HPDE6-E6E7 (cell line): ENCODE data around the gene BICDL2.
A peak's percentile ranks its signal among the peaks of the same experiment; 100 is the strongest.
"Not testable (repeated sequence)": the region's sequence is repeated elsewhere in the genome, so short reads cannot be mapped to it uniquely, and the experiment has no call there.

Source experiments
- DNase-seq: peaks from one replicate; pipeline ENCODE4 v3.0.0; 2011; ENCODE audit warnings: missing footprints; ENCODE audit errors: extremely low spot score

The BICDL2 gene

DNA sequence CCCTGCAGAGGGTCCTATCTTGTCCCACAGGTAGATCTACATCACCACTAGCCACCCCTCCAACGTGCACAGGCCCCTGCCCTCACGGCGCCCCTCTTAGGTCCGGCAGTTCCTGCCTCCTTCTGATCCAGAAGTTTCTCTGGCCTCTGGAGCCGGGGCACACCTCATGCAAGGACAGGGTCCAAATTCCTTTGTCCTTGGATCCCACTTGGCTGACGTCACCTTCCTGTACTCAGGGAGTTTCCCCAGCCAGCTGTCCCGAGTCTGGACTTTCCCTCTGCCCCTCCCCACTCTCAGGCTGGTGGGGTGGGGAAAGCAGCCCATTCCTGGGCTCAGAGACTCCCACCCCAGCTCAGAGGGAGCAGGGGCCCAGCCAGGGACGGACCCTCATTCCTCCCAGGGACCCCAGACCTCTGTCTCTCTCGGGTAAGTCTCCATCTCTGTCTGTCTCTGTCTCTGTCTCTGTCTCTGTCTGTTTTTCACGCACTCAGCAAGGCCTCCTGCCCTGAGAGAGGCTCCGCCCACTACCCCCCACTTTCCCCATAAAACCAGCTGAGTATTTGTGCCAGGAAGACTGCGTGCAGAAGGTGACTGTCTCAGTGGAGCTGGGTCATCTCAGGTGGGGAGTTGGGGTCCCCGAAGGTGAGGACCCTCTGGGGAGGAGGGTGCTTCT is 28.5 kb upstream of the BICDL2 start, which contains the start of gene IL32:
TSS of gene IL32 (plus strand) at position 572 of the 673 bp plus-strand sequence. CDS start 172 bp downstream, outside the sequence.
- peak; percentile 78 for DNase-seq

DNA sequence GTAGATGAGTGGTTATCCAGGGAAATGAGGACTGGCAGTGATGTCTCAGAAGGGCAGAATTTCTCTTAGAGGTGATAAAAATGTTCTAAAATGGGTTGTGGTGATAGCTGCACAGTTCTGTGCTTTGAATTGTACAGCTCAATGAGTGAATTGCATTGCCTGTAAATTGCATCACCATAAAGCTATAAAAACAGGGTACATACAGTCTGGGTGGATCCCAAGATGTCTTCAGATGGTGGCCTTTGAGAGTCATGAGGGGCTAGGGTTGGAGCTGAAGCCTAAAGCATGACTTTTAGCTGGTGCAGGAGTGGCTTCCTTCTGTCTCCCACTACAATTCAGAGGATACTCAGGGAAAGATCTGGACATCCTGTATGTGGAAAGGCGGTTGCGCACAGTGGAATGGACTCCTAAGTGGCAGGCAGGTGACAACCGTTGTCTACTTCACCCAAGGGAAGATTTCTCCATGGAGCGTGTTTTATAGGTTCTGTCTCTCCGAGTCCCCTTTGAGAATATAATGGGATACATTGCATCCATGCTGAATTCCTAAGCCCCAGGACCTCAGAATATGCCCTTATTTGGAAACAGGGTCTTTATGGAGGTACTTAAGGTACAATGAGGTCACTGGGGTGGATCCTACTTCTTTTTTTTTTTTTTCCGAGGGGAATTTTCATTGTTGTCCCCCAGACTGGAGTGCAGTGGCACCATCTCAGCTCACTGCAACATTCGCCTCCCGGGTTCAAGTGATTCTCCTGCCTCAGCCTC is 27.1 kb upstream of the BICDL2 start:
- no peak for DNase-seq

DNA sequence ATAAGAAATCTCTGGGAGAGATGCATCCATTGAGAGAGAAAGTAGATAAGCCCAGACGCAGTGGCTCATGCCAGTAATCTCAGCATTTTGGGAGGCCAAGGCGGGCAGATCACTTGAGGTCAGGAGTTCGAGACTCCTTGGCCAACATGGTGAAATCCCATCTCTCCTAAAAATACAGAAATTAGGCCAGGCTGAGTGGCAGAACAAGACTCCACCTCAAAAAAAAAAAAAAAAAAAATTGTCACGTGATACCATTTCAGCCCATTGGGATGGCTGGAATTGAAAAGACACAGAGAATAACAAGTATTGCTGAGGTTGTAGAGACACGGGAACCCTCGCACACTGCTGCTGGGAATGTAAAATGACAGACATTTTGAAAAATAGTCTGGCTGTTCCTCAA is 25.8 kb upstream of the BICDL2 start:
- DNase-seq = no peak

DNA sequence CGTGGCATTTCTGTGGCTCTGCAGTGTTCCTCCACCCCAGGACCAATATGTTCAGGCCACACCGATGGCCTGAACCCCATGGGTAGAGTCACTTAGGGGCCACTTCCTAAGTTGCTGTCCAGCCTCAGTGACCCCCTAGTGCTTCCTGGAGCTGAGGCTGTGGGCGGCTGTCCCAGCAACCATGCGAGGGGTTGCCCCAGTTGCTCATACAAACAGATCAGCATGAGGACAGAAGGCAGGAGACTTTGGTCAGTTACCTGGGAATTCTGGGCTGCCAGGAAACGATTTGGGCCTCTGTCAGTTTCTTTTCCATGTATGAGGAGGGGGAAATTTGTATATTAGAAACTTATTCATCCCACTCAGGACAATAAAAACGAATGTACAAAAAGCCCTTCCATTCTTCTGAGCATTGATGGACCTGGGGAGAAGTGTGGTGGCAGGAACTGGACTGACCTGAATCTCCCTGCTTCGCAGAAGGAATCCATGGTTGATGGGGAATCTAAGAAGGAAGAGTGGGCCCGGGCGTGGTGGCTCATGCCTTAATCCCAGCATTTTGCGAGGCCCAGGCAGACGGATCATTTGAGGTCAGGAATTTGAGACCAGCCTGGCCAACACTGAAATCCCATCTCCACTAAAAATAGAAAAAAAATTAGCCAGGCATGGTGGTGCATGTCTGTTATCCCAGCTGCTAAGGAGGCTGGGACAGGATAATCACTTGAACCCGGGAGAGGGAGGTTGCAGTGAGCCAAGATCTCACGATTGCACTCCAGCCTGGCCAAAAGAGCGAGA is 23.8 kb upstream of the BICDL2 start:
- DNase-seq = no peak

DNA sequence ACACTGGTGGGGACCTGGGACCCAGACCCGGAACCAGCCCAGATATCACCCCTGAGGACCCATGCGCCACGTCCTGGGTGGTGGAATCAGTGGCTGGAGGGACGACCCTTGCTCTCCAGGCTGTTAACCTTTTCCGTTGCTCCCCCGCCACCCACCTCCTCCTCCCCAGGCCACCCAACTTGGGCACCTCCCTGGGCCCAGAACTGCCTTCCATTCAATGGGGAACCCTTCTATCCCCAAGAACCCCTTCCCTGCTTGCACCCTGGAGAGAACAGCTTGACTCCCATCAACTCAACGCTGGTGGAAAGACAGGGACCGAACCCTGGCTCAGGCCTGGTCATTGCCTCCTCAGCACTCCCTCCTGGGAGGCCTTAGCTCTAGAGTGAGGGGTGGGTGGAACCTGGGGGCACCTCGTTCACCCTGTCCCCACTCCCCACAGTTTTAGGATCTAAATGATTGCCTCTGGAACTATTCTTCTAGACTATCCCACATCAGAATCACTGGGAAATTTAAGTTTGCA is 23.0 kb upstream of the BICDL2 start:
- no peak for DNase-seq

DNA sequence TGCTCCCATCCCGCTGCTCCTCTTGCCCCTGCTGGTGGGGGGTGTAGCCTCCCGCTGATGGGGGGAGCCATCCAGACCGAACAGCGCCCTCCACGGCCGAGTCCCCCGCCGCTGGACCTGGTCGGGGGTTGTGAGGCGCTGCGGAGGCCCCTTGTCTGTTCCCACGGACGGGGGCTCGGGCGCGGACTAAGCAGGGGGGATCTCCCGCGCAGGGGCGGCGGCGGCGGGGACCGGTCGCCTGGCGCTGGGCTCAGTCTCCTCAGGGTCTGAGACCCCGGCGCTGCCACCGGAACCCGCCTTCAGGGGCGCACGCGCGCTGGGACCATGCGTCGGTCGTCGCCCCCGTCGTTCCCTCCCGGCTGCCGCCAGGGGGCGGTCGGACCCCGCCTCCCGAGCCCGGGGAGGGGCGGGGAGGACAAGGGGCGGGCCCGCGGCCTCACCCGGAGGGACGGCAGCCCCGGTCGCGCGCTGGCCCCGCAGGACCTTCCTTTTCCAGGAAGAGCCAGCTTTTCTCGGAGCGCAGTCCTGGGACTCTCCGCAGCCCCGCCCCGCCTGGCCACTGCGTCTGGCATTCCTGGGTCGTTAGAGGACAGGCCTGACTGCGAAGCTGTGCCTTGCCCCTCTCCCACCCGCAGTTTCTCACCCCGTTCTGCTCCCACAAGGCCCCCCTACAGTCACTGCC is 22.4 kb upstream of the BICDL2 start:
- peak; percentile 80 for DNase-seq

DNA sequence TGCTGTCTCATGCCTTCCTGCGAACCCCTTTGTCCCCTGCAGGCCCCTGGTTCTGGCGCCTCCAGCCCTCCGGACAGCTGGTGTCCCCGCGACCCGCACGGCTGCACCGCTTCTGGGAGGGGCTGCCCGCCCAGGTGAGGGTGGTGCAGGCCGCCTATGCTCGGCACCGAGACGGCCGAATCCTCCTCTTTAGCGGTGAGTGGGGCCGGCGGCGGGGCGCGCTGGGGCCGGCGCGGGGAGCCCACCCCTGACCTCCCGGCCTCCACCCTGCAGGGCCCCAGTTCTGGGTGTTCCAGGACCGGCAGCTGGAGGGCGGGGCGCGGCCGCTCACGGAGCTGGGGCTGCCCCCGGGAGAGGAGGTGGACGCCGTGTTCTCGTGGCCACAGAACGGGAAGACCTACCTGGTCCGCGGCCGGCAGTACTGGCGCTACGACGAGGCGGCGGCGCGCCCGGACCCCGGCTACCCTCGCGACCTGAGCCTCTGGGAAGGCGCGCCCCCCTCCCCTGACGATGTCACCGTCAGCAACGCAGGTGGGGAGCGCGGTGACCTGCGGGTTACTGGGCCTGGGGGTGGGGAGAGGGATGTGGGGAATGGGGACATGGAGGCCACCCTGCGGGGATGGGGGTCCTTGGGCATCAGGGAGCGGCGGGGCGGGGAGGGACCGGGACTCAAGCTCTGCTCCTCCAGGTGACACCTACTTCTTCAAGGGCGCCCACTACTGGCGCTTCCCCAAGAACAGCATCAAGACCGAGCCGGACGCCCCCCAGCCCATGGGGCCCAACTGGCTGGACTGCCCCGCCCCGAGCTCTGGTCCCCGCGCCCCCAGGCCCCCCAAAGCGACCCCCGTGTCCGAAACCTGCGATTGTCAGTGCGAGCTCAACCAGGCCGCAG is 21.6 kb upstream of the BICDL2 start:
- no peak for DNase-seq

DNA sequence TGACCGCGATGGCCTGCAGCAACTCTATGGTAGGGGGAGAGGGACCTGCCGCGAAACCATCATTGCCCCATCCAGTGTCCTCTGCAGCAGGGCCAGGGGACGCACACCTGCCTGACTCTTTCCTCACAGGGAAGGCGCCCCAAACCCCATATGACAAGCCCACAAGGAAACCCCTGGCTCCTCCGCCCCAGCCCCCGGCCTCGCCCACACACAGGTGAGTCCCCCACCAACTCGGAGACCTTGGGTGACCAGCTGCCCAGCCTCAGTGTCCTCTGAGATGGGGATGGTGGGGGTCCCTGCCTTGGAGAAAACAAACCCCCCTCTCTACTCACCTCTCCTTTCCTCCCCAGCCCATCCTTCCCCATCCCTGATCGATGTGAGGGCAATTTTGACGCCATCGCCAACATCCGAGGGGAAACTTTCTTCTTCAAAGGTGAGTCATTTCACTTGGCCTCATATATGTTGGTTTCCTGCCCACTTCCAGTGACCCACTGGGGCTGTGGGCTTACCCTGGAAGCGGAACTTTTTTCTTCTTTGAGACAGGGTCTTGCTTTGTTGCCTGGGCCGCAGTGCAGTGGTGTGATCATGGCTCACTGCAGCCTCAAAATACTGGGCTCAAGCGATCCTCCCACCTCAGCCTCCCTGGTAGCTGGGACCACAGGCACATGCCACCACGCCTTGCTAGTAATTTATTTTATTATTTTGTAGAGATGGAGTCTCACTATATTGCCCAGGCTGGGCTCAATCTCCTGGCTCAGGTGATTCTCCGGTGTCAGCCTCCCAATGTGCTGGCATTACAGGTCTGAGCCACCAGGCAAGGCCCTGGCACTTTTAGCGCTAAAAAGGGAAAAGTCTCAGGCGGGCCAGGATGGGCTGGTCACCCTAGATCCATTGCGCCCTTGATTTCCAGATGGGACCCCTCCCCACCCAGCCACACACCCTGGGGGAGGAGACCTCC is 20.7 kb upstream of the BICDL2 start:
- DNase-seq = no peak

DNA sequence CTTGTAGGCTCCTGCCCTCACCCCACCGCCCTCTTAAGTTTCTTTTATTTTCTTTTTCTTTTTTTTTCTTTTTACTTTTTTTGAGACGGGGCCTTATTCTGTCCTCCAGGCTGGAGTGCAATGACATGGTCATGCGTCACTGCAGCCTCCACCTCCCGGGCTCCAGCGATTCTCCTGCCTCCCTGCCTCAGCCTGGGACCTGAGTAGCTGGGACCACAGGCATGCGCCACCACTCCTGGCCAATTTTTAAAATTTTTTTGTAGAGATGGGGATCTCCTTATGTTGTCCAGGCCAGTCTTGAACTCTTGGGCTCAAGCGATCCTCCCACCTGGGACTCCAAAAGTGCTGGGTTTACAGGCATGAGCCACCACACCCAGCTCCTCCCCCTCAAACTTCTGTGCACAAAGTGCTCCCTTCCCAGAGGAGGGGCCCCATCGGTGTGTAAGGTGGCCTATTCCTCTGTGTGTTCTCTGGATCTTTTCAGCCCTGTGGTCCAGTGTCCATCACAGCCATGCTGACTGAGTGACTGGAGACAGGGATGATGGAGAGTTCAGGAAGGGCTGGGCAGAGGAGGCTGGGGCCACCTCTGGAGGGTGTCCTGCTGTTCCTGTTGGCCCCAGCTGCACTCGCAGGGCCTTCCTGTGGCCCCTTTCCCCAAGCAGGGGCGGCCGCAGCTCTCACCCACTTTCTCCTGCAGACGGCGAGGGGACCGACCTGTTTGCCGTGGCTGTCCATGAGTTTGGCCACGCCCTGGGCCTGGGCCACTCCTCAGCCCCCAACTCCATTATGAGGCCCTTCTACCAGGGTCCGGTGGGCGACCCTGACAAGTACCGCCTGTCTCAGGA is 19.8 kb upstream of the BICDL2 start:
- no peak for DNase-seq

DNA sequence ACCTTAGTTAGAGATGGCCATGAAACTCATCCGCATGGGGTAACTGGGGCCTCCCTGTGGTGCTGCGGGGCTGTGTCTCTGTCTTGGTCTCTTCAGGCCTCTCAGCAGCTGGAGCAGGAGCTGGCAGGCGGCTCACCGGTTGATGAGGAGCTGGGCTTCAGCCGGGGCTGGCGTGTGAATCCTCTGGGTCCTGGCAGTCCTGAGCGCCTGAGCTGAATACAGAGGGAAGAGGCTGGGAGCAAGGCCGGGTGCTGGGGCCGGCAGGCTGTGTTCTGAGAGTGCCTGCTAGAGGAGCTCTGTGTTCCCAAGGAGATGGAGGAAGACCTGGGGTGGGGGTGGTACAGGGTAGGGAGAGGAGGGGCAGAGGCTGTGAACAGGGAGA is 19.0 kb upstream of the BICDL2 start:
- DNase-seq = not testable (repeated sequence)

DNA sequence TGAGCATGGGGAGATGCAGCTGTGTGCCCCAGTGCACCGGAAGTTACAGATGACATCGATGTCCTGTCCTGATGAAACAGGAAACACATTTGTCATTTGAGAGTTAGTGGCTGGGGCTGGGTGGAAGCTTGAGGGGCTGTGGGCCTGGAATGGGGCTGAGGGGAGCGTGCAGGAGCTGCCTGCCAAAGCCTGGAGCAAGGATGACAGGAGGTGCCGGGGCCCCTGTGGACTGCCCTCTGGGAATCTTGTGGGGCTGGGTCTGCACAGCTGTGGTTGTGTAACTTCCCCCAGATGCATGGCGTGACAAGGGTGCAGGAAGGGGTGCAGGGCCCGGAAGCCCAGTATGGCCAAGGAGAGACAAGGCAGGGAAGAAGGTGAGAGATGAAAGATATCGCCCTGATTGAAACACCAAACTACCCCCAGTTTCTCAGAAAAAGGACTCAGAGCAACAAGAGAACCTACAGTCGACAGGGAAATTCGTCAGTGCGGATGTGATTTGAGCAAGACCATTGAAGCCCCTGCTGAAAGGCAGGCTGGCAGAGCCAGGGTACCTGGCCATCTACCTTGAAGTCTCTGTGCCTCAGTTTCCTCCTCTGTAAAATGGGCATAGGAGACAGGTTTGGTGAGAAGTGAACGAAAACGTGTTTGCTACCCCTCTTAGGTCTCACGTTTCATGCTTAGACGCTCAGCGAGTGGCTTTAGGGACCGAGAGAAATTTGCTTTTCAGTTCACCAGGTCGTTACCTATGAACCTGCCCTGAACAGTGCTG is 18.4 kb upstream of the BICDL2 start:
- no peak for DNase-seq

DNA sequence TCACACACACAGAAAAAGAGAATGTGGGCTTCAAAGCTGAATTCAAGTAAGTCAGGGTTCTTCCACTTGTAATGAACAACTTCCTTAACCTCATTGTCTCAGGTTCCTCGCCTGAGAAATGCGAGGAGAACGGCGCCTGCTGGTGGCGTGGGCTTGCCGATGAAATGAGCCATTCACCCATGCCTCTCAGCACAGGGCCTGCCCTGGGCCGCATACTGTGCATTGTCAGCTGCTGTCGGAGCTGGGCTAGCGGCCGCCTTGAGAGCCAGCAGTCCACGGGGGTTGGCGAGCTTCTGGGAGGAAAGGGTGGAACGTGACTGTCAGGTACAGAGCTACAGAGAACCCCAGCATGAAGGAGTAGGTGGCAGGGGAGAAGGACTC is 16.6 kb upstream of the BICDL2 start:
- not testable (repeated sequence) for DNase-seq

DNA sequence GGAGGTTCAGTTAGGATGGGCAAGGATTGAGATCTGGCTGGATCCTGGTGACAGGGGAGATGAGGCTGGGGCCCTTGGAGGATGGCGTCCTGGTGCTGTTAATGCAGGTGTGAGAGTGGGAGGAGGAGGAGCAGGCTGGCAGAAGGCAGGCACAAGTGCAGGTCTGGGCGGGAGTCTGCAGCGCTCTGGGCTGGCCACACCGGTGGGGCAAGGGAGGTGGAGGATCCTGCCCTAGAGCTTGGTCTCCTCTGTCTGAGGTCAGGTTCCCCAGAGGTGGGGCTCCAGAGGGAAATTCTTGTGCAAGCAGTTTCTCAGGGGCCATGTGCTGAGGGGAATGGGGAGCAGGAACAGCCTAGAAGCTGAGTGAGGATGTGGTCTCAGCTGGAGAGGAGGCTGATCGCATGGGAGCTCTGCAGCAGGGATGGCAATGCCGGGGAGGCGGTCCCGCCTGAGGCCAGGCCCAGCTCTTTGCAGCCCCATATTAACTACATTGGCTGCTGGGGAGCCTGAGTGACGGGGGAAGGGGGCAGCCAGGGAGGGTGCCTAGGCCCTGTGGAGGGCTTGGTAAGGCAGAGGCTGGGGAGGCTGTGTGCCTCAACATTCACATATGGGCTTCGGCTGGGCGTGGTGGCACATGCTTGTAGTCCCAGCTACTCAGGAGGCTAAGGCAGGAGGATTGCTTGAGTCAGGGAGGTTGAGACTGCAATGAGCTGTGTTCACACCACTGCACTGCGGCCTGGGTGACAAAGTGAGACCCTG is 16.0 kb upstream of the BICDL2 start:
- not testable (repeated sequence) for DNase-seq

DNA sequence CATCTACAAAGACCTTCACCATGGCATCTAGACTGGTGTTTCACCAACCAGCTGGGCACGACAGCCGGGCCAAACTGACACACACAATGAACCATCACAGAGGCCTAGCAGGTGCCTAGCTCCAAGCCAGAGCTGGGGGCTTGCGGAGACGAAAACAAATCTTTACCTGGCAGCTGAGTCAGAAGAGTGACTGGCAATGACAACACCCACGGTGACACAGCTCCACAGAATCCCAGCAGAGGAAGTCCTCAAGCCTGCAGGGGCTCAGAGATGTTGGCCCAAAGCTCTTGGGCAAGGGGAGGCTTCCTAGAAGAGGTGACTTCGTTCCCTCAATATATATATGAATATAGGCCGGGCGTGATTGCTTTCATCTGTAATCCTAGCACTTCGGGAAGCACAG is 14.8 kb upstream of the BICDL2 start:
- no peak for DNase-seq

DNA sequence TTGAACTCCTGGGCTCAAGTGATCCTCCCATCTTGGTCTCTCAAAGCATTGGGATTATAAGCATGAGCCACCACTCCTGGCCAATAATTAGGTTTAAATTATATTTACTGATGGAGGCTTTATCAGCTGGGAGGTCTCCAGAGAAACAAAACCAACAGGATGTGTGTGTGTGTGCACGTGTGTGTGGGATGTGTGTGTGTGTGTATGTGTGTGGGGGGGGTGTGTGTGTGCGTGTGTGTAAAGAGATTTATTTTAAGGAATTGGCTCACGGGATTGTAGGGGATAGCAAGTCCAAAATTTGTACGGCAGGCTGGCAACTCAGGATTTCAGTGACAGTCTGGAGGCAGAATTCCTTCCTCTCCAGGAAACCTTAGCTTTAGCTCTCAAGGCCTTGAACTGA is 14.3 kb upstream of the BICDL2 start:
- no peak for DNase-seq

DNA sequence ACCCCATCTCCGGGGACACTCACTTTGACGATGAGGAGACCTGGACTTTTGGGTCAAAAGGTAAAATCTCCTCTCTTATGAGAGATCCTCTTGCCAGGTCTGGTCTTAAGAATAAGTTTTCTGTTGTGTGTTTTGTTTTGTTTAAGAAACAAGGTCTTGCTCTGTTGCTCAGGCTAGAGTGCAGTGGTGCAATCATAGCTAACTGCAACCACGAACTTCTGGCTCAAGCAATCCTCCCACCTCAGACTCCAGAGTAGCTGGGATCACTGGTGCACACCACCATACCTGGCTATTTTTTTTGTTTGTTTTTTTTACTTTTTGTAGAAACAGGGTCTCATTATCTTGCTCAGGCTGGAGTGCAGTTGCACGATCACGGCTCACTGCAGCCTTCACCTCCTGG is 13.7 kb upstream of the BICDL2 start:
- DNase-seq = no peak

DNA sequence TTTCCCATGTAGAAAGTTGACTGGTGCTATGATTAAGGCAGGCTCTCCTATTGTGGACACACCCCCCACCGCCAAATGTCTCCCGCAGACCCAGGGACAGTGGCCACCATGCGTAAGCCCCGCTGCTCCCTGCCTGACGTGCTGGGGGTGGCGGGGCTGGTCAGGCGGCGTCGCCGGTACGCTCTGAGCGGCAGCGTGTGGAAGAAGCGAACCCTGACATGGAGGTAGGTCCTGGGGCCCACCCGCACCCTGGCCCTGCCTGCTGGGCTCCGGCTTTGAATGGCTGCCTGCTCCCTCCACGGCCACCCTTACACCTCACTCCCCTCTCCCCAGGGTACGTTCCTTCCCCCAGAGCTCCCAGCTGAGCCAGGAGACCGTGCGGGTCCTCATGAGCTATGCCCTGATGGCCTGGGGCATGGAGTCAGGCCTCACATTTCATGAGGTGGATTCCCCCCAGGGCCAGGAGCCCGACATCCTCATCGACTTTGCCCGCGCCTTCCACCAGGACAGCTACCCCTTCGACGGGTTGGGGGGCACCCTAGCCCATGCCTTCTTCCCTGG is 13.3 kb upstream of the BICDL2 start:
- DNase-seq = no peak
